Cerebellar cortex (tissue), 1 donor: ENCODE data around the gene SEC11A.
"Not testable (repeated sequence)": the region's sequence is repeated elsewhere in the genome, so short reads cannot be mapped to it uniquely, and the experiment has no call there.

ENCODE experiments used
- DNase-seq: peaks from one replicate; pipeline ENCODE4 v3.0.0-alpha.2; 2015; ENCODE audit warnings: low spot score

SEC11A gene

GRCh38 chr15:84737005-84737404 lies 21.1 kb upstream of the SEC11A start:
- DNase-seq = no peak

- no peak for DNase-seq
Measured at GRCh38 chr15:84736375-84736774, 20.4 kb upstream of the SEC11A start.

GRCh38 chr15:84735480-84736061 lies 19.6 kb upstream of the SEC11A start:
- DNase-seq = not testable (repeated sequence)

GRCh38 chr15:84734794-84735479 lies 19.0 kb upstream of the SEC11A start:
- DNase-seq = no peak

GRCh38 chr15:84731774-84732173 lies 15.8 kb upstream of the SEC11A start:
- no peak for DNase-seq

DNA sequence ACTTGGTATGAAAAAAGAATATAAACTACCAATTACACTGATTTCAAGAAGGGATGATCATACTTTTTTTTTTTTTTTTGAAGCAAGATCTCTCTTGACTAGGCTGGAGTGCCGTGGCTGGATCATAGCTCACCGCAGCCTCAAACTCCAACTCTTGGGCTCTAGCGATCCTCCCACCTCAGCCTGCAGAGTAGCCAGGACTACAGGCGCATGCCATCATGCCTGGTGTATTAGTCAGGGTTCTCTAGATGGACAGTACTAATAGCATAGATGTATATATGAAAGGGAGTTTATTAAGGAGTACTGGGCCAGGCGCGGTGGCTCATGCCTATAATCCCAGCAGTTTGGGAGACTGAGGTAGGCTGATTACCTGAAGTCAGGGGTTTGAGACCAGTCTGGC lies 11.5 kb upstream of the SEC11A start:
- no peak for DNase-seq

DNA sequence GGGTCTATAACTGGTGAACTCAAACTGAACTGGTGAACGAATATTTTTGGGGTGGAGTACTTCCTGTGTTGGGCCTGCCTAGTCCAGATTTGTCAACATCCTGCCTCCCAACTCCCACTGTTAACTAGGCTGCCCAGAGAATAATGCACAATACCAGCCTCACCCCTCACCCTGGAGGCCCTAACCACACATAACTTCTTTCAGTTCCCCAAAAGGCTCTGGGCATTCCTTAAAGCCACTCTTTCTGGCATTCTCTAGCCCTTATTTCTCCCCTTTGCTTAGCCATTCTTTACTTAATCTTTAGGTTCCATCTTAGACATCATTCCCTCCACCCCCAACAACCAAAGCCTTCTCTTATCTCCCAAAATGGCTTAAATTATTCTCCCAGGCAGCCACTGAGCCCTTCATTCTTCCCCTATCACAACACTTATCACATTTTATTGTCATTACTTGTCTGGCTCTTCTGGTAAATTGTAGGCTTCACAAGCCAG lies 9.1 kb upstream of the SEC11A start:
- no peak for DNase-seq

- no peak for DNase-seq
Measured at GRCh38 chr15:84722628-84723027, 6.7 kb upstream of the SEC11A start.

DNA sequence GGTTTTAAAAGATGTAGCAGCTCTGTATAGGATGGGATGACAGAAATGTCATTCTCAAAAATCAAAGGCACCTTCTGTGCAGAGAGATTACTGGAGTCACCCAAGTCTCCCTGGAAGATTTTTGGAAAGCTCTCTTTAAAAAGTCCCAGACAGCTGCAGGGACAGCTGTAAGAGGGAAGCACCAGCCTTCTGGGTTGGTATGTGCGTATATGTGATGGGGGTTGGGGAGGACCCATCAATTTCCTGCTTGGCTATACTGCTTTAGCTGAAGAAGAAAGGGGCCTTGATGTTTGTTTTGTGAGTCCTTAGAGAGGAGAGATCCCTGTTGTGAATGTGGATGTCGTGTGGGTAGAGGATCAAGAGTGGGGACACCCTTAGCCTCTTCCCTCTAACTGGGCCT lies 5.4 kb upstream of the SEC11A start:
- DNase-seq = no peak

GRCh38 chr15:84715441-84716035 lies 401 bp downstream of the SEC11A start:
- DNase-seq = no peak

DNA sequence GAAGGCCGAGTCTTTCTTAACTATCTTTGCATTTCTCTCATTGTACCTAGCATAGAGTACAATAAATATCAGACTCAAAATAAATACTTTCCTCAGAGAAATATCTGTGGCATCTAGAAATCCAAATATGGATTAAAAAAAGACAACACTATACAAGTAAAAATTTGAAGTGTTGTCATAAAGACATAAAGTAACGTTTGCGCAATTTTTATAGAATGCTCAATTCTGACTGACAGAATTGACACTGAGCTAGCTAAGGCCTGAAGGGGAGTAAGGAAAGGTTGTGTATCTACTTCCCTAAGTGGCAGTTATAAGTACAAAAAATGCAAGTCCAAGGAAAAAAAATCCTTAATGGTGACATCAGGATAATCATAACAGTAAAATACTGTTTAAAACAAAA lies 1.1 kb downstream of the SEC11A start:
- DNase-seq = no peak

DNA sequence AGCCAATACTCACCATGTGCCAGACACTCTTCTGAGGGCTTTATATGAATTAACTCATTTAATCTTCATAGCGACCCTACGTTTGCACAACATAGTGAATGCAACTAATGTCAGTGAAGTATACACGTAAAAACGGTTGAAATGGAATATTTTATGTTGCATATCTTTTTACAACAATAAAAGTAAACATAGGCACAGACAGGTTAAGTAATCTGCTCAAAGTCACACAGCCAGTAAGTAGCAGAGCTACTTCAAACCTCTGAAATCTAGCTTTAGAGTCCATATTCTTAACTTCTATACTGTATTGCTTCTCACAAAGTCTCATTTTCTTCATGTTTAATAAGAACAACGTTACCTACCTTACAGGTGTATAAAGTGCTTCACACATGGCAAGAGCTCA lies 1.6 kb downstream of the SEC11A start:
- DNase-seq = no peak

GRCh38 chr15:84703808-84704207 lies 12.1 kb downstream of the SEC11A start:
- DNase-seq = no peak

- peak; percentile 43 for DNase-seq
Measured at GRCh38 chr15:84702961-84703482, 12.9 kb downstream of the SEC11A start.

GRCh38 chr15:84699538-84700191 lies 16.3 kb downstream of the SEC11A start:
- DNase-seq = no peak

- DNase-seq = no peak
Measured at GRCh38 chr15:84697236-84697990, 18.5 kb downstream of the SEC11A start.

DNA sequence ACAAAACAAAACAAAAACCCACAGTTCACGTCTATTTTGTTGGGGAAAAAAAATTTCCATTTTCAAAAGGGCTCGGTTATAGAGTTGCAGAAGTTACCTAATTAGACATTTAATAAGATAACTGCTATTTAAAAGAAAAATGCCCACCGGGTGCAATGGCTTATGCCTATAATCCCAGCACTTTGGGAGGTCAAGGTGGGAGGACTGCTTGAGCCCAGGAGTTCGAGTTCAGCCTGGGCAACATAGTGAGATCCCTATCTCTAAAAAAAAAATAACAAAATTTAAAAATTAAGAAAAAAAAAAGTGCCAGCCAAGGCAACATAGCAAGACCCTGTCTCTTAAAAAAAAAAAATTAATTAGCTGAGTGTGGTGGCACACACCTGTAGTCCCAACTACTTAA lies 19.2 kb downstream of the SEC11A start:
- DNase-seq = no peak

GRCh38 chr15:84690342-84690741 lies 25.6 kb downstream of the SEC11A start:
- DNase-seq = no peak

DNA sequence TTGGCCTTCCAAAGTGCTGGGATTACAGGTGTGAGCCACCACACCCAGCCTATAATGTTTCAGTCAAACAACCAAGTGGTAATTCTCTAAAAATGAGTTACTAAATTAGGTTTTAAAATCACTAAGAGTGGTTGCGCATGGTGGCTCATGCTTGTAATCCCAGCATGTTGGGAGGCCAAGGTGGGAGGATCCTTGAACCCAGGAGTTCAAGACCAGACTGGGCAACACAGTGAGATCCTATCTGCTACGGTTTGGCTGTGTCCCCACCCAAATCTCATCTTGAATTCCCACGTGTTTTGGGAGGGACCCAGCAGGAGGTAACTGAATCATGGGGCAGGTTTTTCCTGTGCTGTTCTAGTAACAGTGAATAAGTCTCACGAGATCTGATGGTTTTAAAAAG lies 26.1 kb downstream of the SEC11A start:
- DNase-seq = no peak

DNA sequence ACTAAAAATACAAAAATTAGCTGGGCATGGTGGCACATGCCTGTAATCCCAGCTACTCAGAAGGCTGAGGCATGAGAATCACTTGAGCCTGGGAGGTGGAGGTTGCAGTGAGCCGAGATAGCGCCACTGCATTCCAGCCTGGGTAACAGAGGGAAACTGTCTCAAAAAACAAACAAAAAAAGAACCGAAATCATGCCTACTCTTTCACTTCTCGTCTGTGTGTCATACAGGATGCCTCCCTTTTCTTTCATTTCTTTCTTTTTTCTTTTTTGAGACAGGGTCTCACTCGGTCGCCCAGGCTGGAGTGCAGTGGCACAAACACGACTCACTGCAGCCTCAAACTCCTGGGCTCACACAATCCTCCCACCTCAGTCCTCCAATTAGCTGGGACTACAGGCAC lies 29.5 kb downstream of the SEC11A start:
- not testable (repeated sequence) for DNase-seq

- no peak for DNase-seq
Measured at GRCh38 chr15:84685304-84685703, 30.6 kb downstream of the SEC11A start.

- no peak for DNase-seq
Measured at GRCh38 chr15:84684092-84684491, 31.8 kb downstream of the SEC11A start.
